B cell (primary cell): ENCODE results near the gene FRMD3. TPM values are rescaled to one million over a fixed set of nuclear protein-coding genes. Genes with fewer than 3 reads are reported as not detected.
A peak's percentile ranks its signal among the peaks of the same experiment; 100 is the strongest.

Experiments used
- ATAC-seq: fragments of 200-7000 bp; cut with Tn5 transposase; one replicate; pipeline ENCODE4 v1.10.0; 2021; ENCODE audit warnings: low read depth, mild to moderate bottlenecking, moderate number of reproducible peaks, moderate library complexity
- CTCF ChIA-PET: fragments of 350-600 bp; sonication (Branson Sonifier 250); formaldehyde crosslinking; loops from one replicate; lab custom pipeline; 2021; ENCODE audit warnings: antibody characterized with exemption, inconsistent platforms; lab: Charles Lee
- POLR2A ChIA-PET: fragments of 350-600 bp; sonication (Branson Sonifier 250); formaldehyde crosslinking; loops from one replicate; lab custom pipeline; 2021; ENCODE audit warnings: antibody characterized with exemption; lab: Charles Lee
- DNase-seq: peaks from one replicate; pipeline ENCODE4 v3.0.0; 2013
- H2AFZ ChIP-seq: 2 replicates; pipeline ENCODE4 v1.6.1; 2012; ENCODE audit warnings: mild to moderate bottlenecking, low read depth, low read length; ENCODE audit not compliant: insufficient read depth, poor library complexity, severe bottlenecking
- H3K27ac ChIP-seq, 2 donors: 1 replicate in 1 of 2; 2 replicates in 1 of 2; pipeline ENCODE4 v1.5.1; 2012 to 2013; ENCODE audit warnings: low read length in 2 of 2, mild to moderate bottlenecking in 2 of 2, moderate library complexity in 1 of 2
- H3K27me3 ChIP-seq, 4 experiments: fragments of 200-600 bp in 1 of 4; sonication (generic) in 1 of 4; replicated peaks in 1 of 4; 1 replicate in 2 of 4; 2 replicates in 2 of 4; pipeline versions ENCODE4 v1.6.1 to v1.7.0; 2013 to 2016; ENCODE audit warnings: low read length in 3 of 4, mild to moderate bottlenecking in 2 of 4, mixed read lengths in 1 of 4, moderate library complexity in 1 of 4; ENCODE audit not compliant: insufficient read depth in 4 of 4, control insufficient read depth in 3 of 4; ENCODE audit errors: control extremely low read depth in 1 of 4
- H3K36me3 ChIP-seq, 2 experiments: replicated peaks in 1 of 2; 1 replicate in 1 of 2; 2 replicates in 1 of 2; pipeline versions ENCODE4 v1.6.1 to v1.7.1; 2013; ENCODE audit warnings: low read length in 1 of 2; ENCODE audit not compliant: insufficient read depth in 2 of 2, control insufficient read depth in 1 of 2; ENCODE audit errors: control extremely low read depth in 1 of 2, extremely low read depth in 1 of 2
- H3K4me1 ChIP-seq, 2 donors: fragments of 200-600 bp in 1 of 2; sonication (generic) in 1 of 2; 1 replicate in 1 of 2; 2 replicates in 1 of 2; pipeline versions ENCODE4 v1.5.1 to v1.6.1; 2013 to 2017; ENCODE audit warnings: low read length in 2 of 2; ENCODE audit not compliant: control insufficient read depth in 2 of 2, insufficient read depth in 2 of 2
- H3K4me2 ChIP-seq: replicated peaks from 2 replicates; pipeline ENCODE3; 2012; ENCODE audit warnings: mild to moderate bottlenecking, low read depth, low read length; ENCODE audit not compliant: poor library complexity, severe bottlenecking
- H3K4me3 ChIP-seq, 5 experiments: fragments of 200-600 bp in 1 of 5; sonication (generic) in 1 of 5; 1 replicate in 3 of 5; 2 replicates in 2 of 5; pipeline versions ENCODE4 v1.5.1 to v1.7.0; 2011 to 2016; ENCODE audit warnings: low read length in 4 of 5, mild to moderate bottlenecking in 4 of 5, low read depth in 2 of 5, control low read depth in 1 of 5, moderate library complexity in 1 of 5; ENCODE audit not compliant: insufficient read depth in 1 of 5; ENCODE audit errors: control extremely low read depth in 1 of 5, extremely low read depth in 1 of 5
- H3K79me2 ChIP-seq: fragments of 200-600 bp; sonication (generic); one replicate; pipeline ENCODE4 v1.6.0; 2016; ENCODE audit warnings: low read length; ENCODE audit not compliant: control insufficient read depth, insufficient read depth
- H3K9ac ChIP-seq: fragments of 200-600 bp; sonication (generic); 2 replicates; pipeline ENCODE4 v1.6.1; 2017; ENCODE audit warnings: mild to moderate bottlenecking, low read length, moderate library complexity
- H3K9me3 ChIP-seq, 3 donors: one replicate each; pipeline versions ENCODE4 v1.6.1 to v1.7.1; 2013; ENCODE audit warnings: low read length in 2 of 3; ENCODE audit not compliant: control insufficient read depth in 2 of 3, insufficient read depth in 1 of 3; ENCODE audit errors: control extremely low read depth in 1 of 3
- H4K20me1 ChIP-seq: 2 replicates; pipeline ENCODE4 v1.6.0; 2012; ENCODE audit warnings: mild to moderate bottlenecking, low read length; ENCODE audit not compliant: insufficient read depth, control insufficient read depth, poor library complexity, severe bottlenecking
- H3K27ac Mint-ChIP-seq: one replicate; pipeline ENCODE4 v1.8.0; 2021; ENCODE audit warnings: mixed read lengths
- H3K27me3 Mint-ChIP-seq: one replicate; pipeline ENCODE4 v1.8.0; 2021; ENCODE audit warnings: mixed read lengths
- H3K4me1 Mint-ChIP-seq: one replicate; pipeline ENCODE4 v1.8.0; 2021; ENCODE audit warnings: mixed read lengths
- H3K4me3 Mint-ChIP-seq: one replicate; pipeline ENCODE4 v1.8.0; 2021; ENCODE audit warnings: mixed read lengths
- H3K9me3 Mint-ChIP-seq: one replicate; pipeline ENCODE4 v1.8.0; 2022; ENCODE audit warnings: mixed read lengths; ENCODE audit not compliant: insufficient read depth
- CTCF ChIP-seq: fragments of 200-600 bp; IDR thresholded peaks from one replicate; pipeline ENCODE4 v1.8.0; 2022; ENCODE audit warnings: antibody characterized with exemption, mild to moderate bottlenecking
- EZH2 ChIP-seq: IDR thresholded peaks from 2 replicates; pipeline ENCODE4 v1.6.1; 2012; ENCODE audit warnings: borderline replicate concordance, low read depth, mild to moderate bottlenecking, moderate library complexity, low read length; ENCODE audit not compliant: insufficient read depth, poor library complexity, severe bottlenecking
- WGBS: methylation state at CpG from one replicate; pipeline ENCODE4 v1.1.5; 2013; ENCODE audit warnings: missing lambda C conversion rate; ENCODE audit not compliant: insufficient coverage; 5-methylcytosine and 5-hydroxymethylcytosine counted together
- intact Hi-C: fragments of 100-400 bp; cut with micrococcal nuclease; formaldehyde crosslinking; loops from one replicate; pipeline ENCODE4 v1.10.0; 2022
- polyA plus RNA-seq: library from polyadenylated mRNA; depleted of rRNA; stranded (reverse); fragments of >200 nt; gene quantifications from 2 replicates; pipeline ENCODE4 v1.2.3, GENCODE V29; 2012
- total RNA-seq, 2 donors: library from RNA; stranded (reverse); fragments of 120-200 nt in 1 of 2; gene quantifications; 1 replicate in 1 of 2; 2 replicates in 1 of 2; pipeline versions ENCODE4 v1.2.3 to v1.2.4, GENCODE V29; 2013 to 2022

FRMD3 gene
- total and polyA plus RNA-seq, 2 donors (not counting 1 experiment from before 2014, with no cell fraction given), result 0.37 to 0.49 TPM

GRCh38 chr9:83554278-83554677 lies 16.1 kb upstream of the FRMD3 start:
- Mint-ChIP-seq H3K9me3 (peaks cover 13% of the 10 kb centered on the region), H3K27ac (no peak overlapping the region), H3K4me3 (no peak overlapping the region), H3K4me1 (no peaks in the 10 kb centered on the region), H3K27me3 (peaks cover 6% of the 10 kb centered on the region)
- WGBS, result 98% methylated on average over 3 of the region's 3 CpGs
- intact Hi-C loops, result no loop called here
- no peak overlapping the region for H3K4me3 ChIP-seq
- ChIA-PET CTCF (no interaction called here), POLR2A (no interaction called here)
- no peak overlapping the region for H3K27ac ChIP-seq
- H3K27me3 ChIP-seq, result no peaks in the 10 kb centered on the region
- no peaks in the 10 kb centered on the region for H3K36me3 ChIP-seq
- DNase-seq (no peak), ATAC-seq (no peak)
- no peak overlapping the region for H3K9ac ChIP-seq
- H3K9me3 ChIP-seq, result peaks cover 0 to 14% (median 0%) of the 10 kb centered on the region in 3 donors
- TF ChIP-seq CTCF (no peak), EZH2 (no peak)
- no peaks in the 10 kb centered on the region for H3K4me1 ChIP-seq
- H3K4me2 ChIP-seq, result no peak overlapping the region
- no peaks in the 10 kb centered on the region for H3K79me2 ChIP-seq
- H2AFZ ChIP-seq, result no peak overlapping the region
- no peaks in the 10 kb centered on the region for H4K20me1 ChIP-seq

DNA sequence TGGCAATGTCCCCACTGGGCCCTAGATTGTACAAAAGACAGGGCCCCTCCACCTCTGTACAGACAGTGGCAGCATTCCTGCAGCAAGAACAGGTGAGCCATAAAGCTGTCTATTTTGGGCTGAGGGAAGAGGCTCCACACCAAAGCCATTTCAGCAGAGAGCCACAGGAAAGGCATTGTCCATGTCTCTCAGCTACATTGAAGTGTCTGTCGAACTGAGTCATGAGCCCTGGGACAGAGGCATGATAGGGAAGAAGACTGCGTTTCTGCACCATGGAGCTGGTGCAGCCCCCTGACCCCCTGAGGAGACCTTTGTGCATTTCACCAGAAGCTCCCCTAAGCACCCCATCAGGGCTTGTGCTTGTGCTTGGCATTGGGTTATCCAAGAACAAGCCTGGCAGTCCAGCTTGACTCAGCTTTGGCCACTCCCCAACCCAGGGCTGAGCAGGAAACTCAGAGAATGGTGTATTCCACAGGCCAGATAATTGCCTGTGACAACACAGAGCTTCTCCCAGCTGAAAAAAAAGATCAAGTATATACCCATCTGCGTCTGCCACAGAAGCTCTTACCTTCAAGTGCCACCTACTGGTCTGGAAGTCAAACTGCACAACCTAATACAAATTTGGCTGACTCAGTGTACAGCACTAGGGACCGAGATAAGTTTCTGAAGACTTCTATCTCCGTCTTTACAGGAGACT lies 5.9 kb upstream of the FRMD3 start:
- H3K27ac Mint-ChIP-seq, result no peak overlapping the region
- 64% methylated on average over 5 of the region's 5 CpGs for WGBS
- no peaks in the 10 kb centered on the region for H3K79me2 ChIP-seq
- peaks cover 0 to 4% (median 0%) of the 10 kb centered on the region in 3 donors for H3K9me3 ChIP-seq
- H3K4me3 ChIP-seq, result no peak overlapping the region
- no peak for ATAC-seq
- TF ChIP-seq CTCF (peak; percentile 45), EZH2 (no peak)
- no peaks in the 10 kb centered on the region for H3K4me1 ChIP-seq
- ChIA-PET POLR2A (no interaction called here), CTCF (interaction anchor here (1.4 to 2.4 kb wide), 3 partner anchors 9 to 214 kb away, joined by 4 to 24 read pairs (median 6); no protein-coding TSS in a partner anchor)
- intact Hi-C loops, result no loop called here
- no peak overlapping the region for H3K4me2 ChIP-seq
- no peak overlapping the region for H3K27ac ChIP-seq
- no peak overlapping the region for H3K9ac ChIP-seq
- no peaks in the 10 kb centered on the region for H4K20me1 ChIP-seq
- H3K27me3 Mint-ChIP-seq, result peaks cover 19% of the 10 kb centered on the region
- peaks cover 0 to 6% (median 3%) of the 10 kb centered on the region in 4 experiments for H3K27me3 ChIP-seq
- peaks cover 4% of the 10 kb centered on the region for H3K9me3 Mint-ChIP-seq
- H2AFZ ChIP-seq, result no peak overlapping the region
- H3K4me1 Mint-ChIP-seq, result no peaks in the 10 kb centered on the region
- peak; percentile 27 for DNase-seq
- H3K36me3 ChIP-seq, result no peaks in the 10 kb centered on the region
- no peak overlapping the region for H3K4me3 Mint-ChIP-seq
